IMR-90 (cell line): ENCODE data around the gene HACL1. TPM values are rescaled to one million over a fixed set of nuclear protein-coding genes. Genes with fewer than 3 reads are reported as not detected.

Experiments
- ATAC-seq: fragments of 200-7000 bp; cut with Tn5 transposase; 2 replicates; pipeline ENCODE4 v1.9.1; 2020; ENCODE audit warnings: low read depth, mild to moderate bottlenecking, moderate library complexity
- BruUV-seq: library from RNA; stranded (reverse); fragments of 400-500 nt; replicated peaks from 2 replicates; lab custom pipeline; 2021; lab: Mats Ljungman, UMichigan
- CTCF ChIA-PET: fragments of 300-600 bp; formaldehyde crosslinking; extraction: SDS; loops from one replicate; lab custom pipeline; 2021; ENCODE audit warnings: antibody characterized with exemption; lab: Yijun Ruan, JAX
- POLR2A ChIA-PET: fragments of 300-600 bp; sonication (Branson Sonifier 250); formaldehyde crosslinking; loops from one replicate; lab custom pipeline; 2022; ENCODE audit warnings: antibody characterized with exemption; ENCODE audit not compliant: unreplicated experiment; lab: Charles Lee
- DNase-seq: peaks from one replicate; pipeline ENCODE4 v3.0.0; 2013
- H2AFZ ChIP-seq: replicated peaks from 2 replicates; pipeline ENCODE3; 2013; ENCODE audit warnings: low read length, mild to moderate bottlenecking; ENCODE audit not compliant: poor library complexity
- H2AK5ac ChIP-seq: 2 replicates; pipeline ENCODE4 v1.6.1; 2013; ENCODE audit warnings: low read depth, low read length, inconsistent platforms
- H2AK9ac ChIP-seq: replicated peaks from 2 replicates; pipeline ENCODE3; 2013; ENCODE audit warnings: mild to moderate bottlenecking, low read depth, low read length, moderate library complexity; ENCODE audit not compliant: poor library complexity
- H2BK120ac ChIP-seq: 2 replicates; pipeline ENCODE4 v1.6.1; 2013; ENCODE audit warnings: low read depth, low read length, inconsistent platforms
- H2BK15ac ChIP-seq: 3 replicates; pipeline ENCODE4 v1.6.1; 2013; ENCODE audit warnings: low read depth, low read length, inconsistent platforms
- H2BK20ac ChIP-seq: 2 replicates; pipeline ENCODE4 v1.6.1; 2013; ENCODE audit warnings: low read depth, mild to moderate bottlenecking, inconsistent platforms, low read length, moderate library complexity
- H2BK5ac ChIP-seq: 2 replicates; pipeline ENCODE4 v1.6.1; 2013; ENCODE audit warnings: mild to moderate bottlenecking, low read depth, low read length, inconsistent platforms; ENCODE audit not compliant: poor library complexity, severe bottlenecking
- H3K14ac ChIP-seq: replicated peaks from 2 replicates; pipeline ENCODE4 v1.6.1; 2013; ENCODE audit warnings: low read depth, low read length, inconsistent platforms
- H3K18ac ChIP-seq: 2 replicates; pipeline ENCODE4 v1.6.1; 2013; ENCODE audit warnings: low read depth, low read length, control low read depth
- H3K23ac ChIP-seq: 2 replicates; pipeline ENCODE4 v1.6.1; 2013; ENCODE audit warnings: low read depth, low read length, inconsistent platforms
- H3K27ac ChIP-seq: 2 replicates; pipeline ENCODE4 v1.5.1; 2013; ENCODE audit warnings: mild to moderate bottlenecking, control low read depth, low read length; ENCODE audit not compliant: insufficient read depth
- H3K27me3 ChIP-seq: 2 replicates; pipeline ENCODE4 v1.6.1; 2013; ENCODE audit warnings: low read length; ENCODE audit not compliant: control insufficient read depth, insufficient read depth
- H3K36me3 ChIP-seq: 2 replicates; pipeline ENCODE4 v1.6.1; 2013; ENCODE audit warnings: low read length, mixed read lengths; ENCODE audit not compliant: control insufficient read depth, insufficient read depth
- H3K4ac ChIP-seq: 2 replicates; pipeline ENCODE4 v1.6.1; 2013; ENCODE audit warnings: low read depth, low read length, inconsistent platforms
- H3K4me1 ChIP-seq: 2 replicates; pipeline ENCODE4 v1.6.1; 2013; ENCODE audit warnings: low read length, mixed read lengths; ENCODE audit not compliant: control insufficient read depth, insufficient read depth
- H3K4me2 ChIP-seq: 2 replicates; pipeline ENCODE4 v1.6.1; 2013; ENCODE audit warnings: low read depth, mild to moderate bottlenecking, control low read depth, low read length, moderate library complexity
- H3K4me3 ChIP-seq: 2 replicates; pipeline ENCODE4 v1.5.1; 2013; ENCODE audit warnings: low read depth, mild to moderate bottlenecking, control low read depth, low read length, moderate library complexity; ENCODE audit not compliant: insufficient read depth
- H3K56ac ChIP-seq: 2 replicates; pipeline ENCODE4 v1.6.1; 2013; ENCODE audit warnings: low read length, inconsistent platforms; ENCODE audit not compliant: insufficient read depth; ENCODE audit errors: extremely low read depth
- H3K79me1 ChIP-seq, 2 experiments: 2 replicates each; pipeline ENCODE4 v1.6.1; 2013; ENCODE audit warnings: low read length in 2 of 2, inconsistent platforms in 1 of 2, low read depth in 1 of 2
- H3K9ac ChIP-seq: 2 replicates; pipeline ENCODE4 v1.6.1; 2013; ENCODE audit warnings: low read depth, low read length, control low read depth
- H3K9me1 ChIP-seq: 2 replicates; pipeline ENCODE4 v1.6.1; 2013; ENCODE audit warnings: low read length, inconsistent platforms; ENCODE audit not compliant: insufficient read depth
- H3K9me3 ChIP-seq: 2 replicates; pipeline ENCODE4 v1.6.1; 2013; ENCODE audit warnings: low read length; ENCODE audit not compliant: control insufficient read depth, insufficient read depth
- H4K20me1 ChIP-seq: 2 replicates; pipeline ENCODE4 v1.6.1; 2013; ENCODE audit warnings: low read length, inconsistent platforms; ENCODE audit not compliant: insufficient read depth
- H4K5ac ChIP-seq: 2 replicates; pipeline ENCODE4 v1.6.1; 2013; ENCODE audit warnings: mild to moderate bottlenecking, low read depth, low read length, control low read depth
- H4K8ac ChIP-seq, 2 experiments: 2 replicates each; pipeline ENCODE4 v1.6.1; 2013; ENCODE audit warnings: low read depth in 2 of 2, low read length in 2 of 2, control low read depth in 1 of 2, inconsistent platforms in 1 of 2
- H4K91ac ChIP-seq: 2 replicates; pipeline ENCODE4 v1.6.1; 2013; ENCODE audit warnings: low read depth, low read length, inconsistent platforms; ENCODE audit not compliant: insufficient read depth
- CEBPB ChIP-seq: IDR thresholded peaks from 2 replicates; pipeline ENCODE4 v1.6.1; 2012; ENCODE audit warnings: low read depth, low read length, improper control_type of control experiment
- CHD1 ChIP-seq: IDR thresholded peaks from 2 replicates; pipeline ENCODE4 v1.6.1; 2012; ENCODE audit warnings: low read depth, low read length, improper control_type of control experiment
- ELK1 ChIP-seq: fragments of 150-350 bp; IDR thresholded peaks from 2 replicates; pipeline ENCODE4 v1.6.1; 2016; ENCODE audit warnings: low read depth, mild to moderate bottlenecking, low read length, moderate library complexity, borderline replicate concordance
- MAFK ChIP-seq: IDR thresholded peaks from 2 replicates; pipeline ENCODE4 v1.6.1; 2012; ENCODE audit warnings: low read depth, low read length, improper control_type of control experiment
- NFE2L2 ChIP-seq: fragments of 150-350 bp; IDR thresholded peaks from 2 replicates; pipeline ENCODE4 v1.6.1; 2016; ENCODE audit warnings: low read depth, mild to moderate bottlenecking, low read length
- POLR2A ChIP-seq: IDR thresholded peaks from 2 replicates; pipeline ENCODE4 v1.6.1; 2012; ENCODE audit warnings: mild to moderate bottlenecking, low read depth, low read length
- RAD21 ChIP-seq: IDR thresholded peaks from 2 replicates; pipeline ENCODE4 v1.6.1; 2012; ENCODE audit warnings: low read length, improper control_type of control experiment
- SMC3 ChIP-seq: fragments of 150-350 bp; IDR thresholded peaks from 2 replicates; pipeline ENCODE4 v1.6.1; 2016; ENCODE audit warnings: low read depth, mild to moderate bottlenecking, antibody characterized with exemption, low read length, moderate library complexity
- USF2 ChIP-seq: fragments of 150-350 bp; IDR thresholded peaks from 2 replicates; pipeline ENCODE4 v1.6.1; 2017; ENCODE audit warnings: mild to moderate bottlenecking, antibody characterized with exemption, low read length, low read depth
- WGBS, 2 experiments: methylation state at CpG; one replicate each; pipeline versions ENCODE4 v1.1.5 to v1.1.7; 2013; ENCODE audit warnings: missing lambda C conversion rate in 2 of 2; ENCODE audit not compliant: insufficient read length in 1 of 2; ENCODE audit errors: extremely low coverage in 2 of 2; 5-methylcytosine and 5-hydroxymethylcytosine counted together
- dilution Hi-C: fragments of 300-500 bp; cut with HindIII; formaldehyde crosslinking; loops from one replicate; pipeline ENCODE4 v1.14.3; 2018; ENCODE audit warnings: low sequenced_read_pairs; ENCODE audit not compliant: unreplicated experiment
- in situ Hi-C: fragments of 300-500 bp; cut with MboI; formaldehyde crosslinking; loops from 3 replicates; pipeline ENCODE4 v1.14.3; 2019; ENCODE audit warnings: low sequenced_read_pairs, inconsistent platforms, mixed read lengths
- intact Hi-C: fragments of 100-400 bp; cut with micrococcal nuclease; formaldehyde crosslinking; loops from 2 replicates; pipeline ENCODE4 v1.10.0; 2022
- polyA plus RNA-seq, 3 experiments: library from polyadenylated mRNA; depleted of rRNA; stranded (reverse); fragments of >200 nt; gene quantifications; 2 replicates each; pipeline ENCODE4 v1.2.3, GENCODE V29; 2012; ENCODE audit warnings: low replicate concordance in 1 of 3
- total RNA-seq: library from RNA; depleted of rRNA; stranded (reverse); fragments of >200 nt; gene quantifications from 2 replicates; pipeline ENCODE4 v1.2.3, GENCODE V29; 2012

HACL1 gene
- total and polyA plus RNA-seq, 2 of the 4 experiments (the other 2 are of a cell fraction) = 9.9 to 28.1 TPM

GRCh38 chr3:15591928-15592327 is 9.4 kb downstream of the HACL1 start:
- WGBS, 2 experiments = no CpG with 5 or more reads among the region's 21 CpGs
- intact Hi-C loops = no loop called here
- ChIA-PET POLR2A (no interaction called here), CTCF (no interaction called here)
- no peak for ATAC-seq
- H2BK120ac ChIP-seq = no peak overlapping the region
- no peak overlapping the region for H2AK5ac ChIP-seq
- no peaks in the 10 kb centered on the region for H3K79me1 ChIP-seq
- H2BK15ac ChIP-seq = no peak overlapping the region
- H3K4me1 ChIP-seq = no peaks in the 10 kb centered on the region
- no peak overlapping the region for H3K56ac ChIP-seq
- H4K20me1 ChIP-seq = no peaks in the 10 kb centered on the region
- no peak for DNase-seq
- in situ Hi-C loops = no loop called here
- H3K4me3 ChIP-seq = no peak overlapping the region
- no peak overlapping the region for H3K4me2 ChIP-seq
- no peak overlapping the region for H4K91ac ChIP-seq
- H2AK9ac ChIP-seq = no peak overlapping the region
- no peak overlapping the region for H3K9ac ChIP-seq
- no peak for TF ChIP-seq ELK1
- no peak for TF ChIP-seq CEBPB
- TF ChIP-seq MAFK = no peak
- TF ChIP-seq RAD21 = no peak
- no peak for TF ChIP-seq CHD1
- TF ChIP-seq POLR2A = no peak
- TF ChIP-seq USF2 = no peak
- TF ChIP-seq NFE2L2 = no peak
- TF ChIP-seq SMC3 = no peak
- no peak overlapping the region for H2AFZ ChIP-seq
- peaks cover 16% of the 10 kb centered on the region for H3K36me3 ChIP-seq
- H3K23ac ChIP-seq = no peak overlapping the region
- H2BK20ac ChIP-seq = no peak overlapping the region
- no peak overlapping the region for H3K4ac ChIP-seq
- H3K27me3 ChIP-seq = no peaks in the 10 kb centered on the region
- no peak overlapping the region for H3K18ac ChIP-seq
- H2BK5ac ChIP-seq = no peak overlapping the region
- no peak overlapping the region for H3K14ac ChIP-seq
- no peak overlapping the region for H4K8ac ChIP-seq
- H4K5ac ChIP-seq = no peak overlapping the region
- H3K9me1 ChIP-seq = no peaks in the 10 kb centered on the region
- no TSS peak for BruUV-seq
- dilution Hi-C loops = no loop called here
- no peaks in the 10 kb centered on the region for H3K9me3 ChIP-seq
- H3K27ac ChIP-seq = no peak overlapping the region
